ENCODE data around the gene LILRB1. TPM values are rescaled to one million over a fixed set of nuclear protein-coding genes. Genes with fewer than 3 reads are reported as not detected.

The LILRB1 gene
- not detected in 2 replicates for total RNA-seq (ENCODE audit: low replicate concordance)

DNA sequence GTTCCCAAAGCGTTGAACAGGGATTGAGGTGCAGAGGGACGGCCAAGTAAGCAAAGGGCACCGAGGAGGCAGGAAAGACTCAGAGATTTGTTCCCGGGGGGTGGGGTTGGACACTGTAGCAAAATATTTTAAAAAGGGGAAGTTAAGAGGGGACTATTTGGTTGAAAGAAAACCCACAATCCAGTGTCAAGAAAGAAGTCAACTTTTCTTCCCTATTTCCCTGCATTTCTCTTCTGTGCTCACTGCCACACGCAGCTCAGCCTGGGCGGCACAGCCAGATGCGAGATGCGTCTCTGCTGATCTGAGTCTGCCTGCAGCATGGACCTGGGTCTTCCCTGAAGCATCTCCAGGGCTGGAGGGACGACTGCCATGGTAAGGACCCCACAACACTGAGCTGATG, at the start of gene LILRB1:
TSS of gene LILRB1 (plus strand) at position 223 of the 400 bp plus-strand sequence. CDS start 590 bp downstream, outside the sequence.

DNA sequence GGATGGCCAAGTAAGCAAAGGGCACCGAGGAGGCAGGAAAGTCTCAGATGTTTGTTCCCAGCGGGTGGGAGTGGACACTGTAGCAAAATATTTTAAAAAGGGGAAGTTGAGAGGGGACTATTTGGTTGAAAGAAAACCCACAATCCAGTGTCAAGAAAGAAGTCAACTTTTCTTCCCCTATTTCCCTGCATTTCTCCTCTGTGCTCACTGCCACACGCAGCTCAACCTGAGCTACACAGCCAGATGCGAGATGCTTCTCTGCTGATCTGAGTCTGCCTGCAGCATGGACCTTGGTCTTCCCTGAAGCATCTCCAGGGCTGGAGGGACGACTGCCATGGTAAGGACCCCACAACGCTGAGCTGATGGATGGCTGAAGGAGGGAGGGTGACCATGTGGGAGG, 36.8 kb upstream of the LILRB1 start, which contains the start of gene LILRA1:
TSS of gene LILRA1 (plus strand) at position 188 of the 400 bp plus-strand sequence. CDS start 613 bp downstream, outside the sequence.

DNA sequence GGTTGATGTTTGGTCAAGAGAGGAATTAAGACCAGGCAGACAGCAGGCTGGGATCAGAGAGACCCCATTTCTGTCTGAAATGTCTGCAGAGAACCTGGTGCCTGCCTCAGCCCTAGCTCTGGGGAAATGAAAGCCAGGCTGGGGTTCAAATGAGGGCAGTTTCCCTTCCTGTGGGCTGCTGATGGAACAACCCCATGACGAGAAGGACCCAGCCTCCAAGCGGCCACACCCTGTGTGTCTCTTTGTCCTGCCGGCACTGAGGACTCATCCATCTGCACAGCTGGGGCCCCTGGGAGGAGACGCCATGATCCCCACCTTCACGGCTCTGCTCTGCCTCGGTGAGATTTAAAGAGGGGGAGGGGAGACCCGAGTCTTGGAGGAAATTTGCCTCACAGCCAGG, 32.4 kb downstream of the LILRB1 start, which contains the start of gene LILRB4:
TSS of gene LILRB4 (plus strand) at position 256 of the 400 bp plus-strand sequence. CDS start at position 305, 49 bp downstream.

Other genes starting within 250 kb of the LILRB1 start
- gene TTYH1, start 215.0 kb upstream of the LILRB1 start, total RNA-seq (ENCODE audit: low replicate concordance), result not detected in 2 replicates
- 36.5 and 53.7 TPM in 2 replicates for gene LENG8, start 181.3 kb upstream of the LILRB1 start, total RNA-seq (ENCODE audit: low replicate concordance)
- gene LENG9, start 166.7 kb upstream of the LILRB1 start, total RNA-seq (ENCODE audit: low replicate concordance), result 5.4 and 14.1 TPM in 2 replicates
- 2.9 and 41.0 TPM in 2 replicates for gene CDC42EP5, start 157.2 kb upstream of the LILRB1 start, total RNA-seq (ENCODE audit: low replicate concordance)
- gene LAIR2, start 127.7 kb upstream of the LILRB1 start, total RNA-seq (ENCODE audit: low replicate concordance), result not detected in 2 replicates
- gene LILRA2, start 56.7 kb upstream of the LILRB1 start, total RNA-seq (ENCODE audit: low replicate concordance), result not detected in 2 replicates
- not detected in 2 replicates for gene LILRA1, start 36.9 kb upstream of the LILRB1 start, total RNA-seq (ENCODE audit: low replicate concordance)
- not detected in 2 replicates for gene LILRB4, start 32.5 kb downstream of the LILRB1 start, total RNA-seq (ENCODE audit: low replicate concordance)
- not detected in 2 replicates for gene KIR3DL3, start 94.0 kb downstream of the LILRB1 start, total RNA-seq (ENCODE audit: low replicate concordance)
- not detected in 2 replicates for gene KIR2DL3, start 108.0 kb downstream of the LILRB1 start, total RNA-seq (ENCODE audit: low replicate concordance)
- not detected in 2 replicates for gene KIR2DL1, start 139.3 kb downstream of the LILRB1 start, total RNA-seq (ENCODE audit: low replicate concordance)
- not detected in 2 replicates for gene KIR2DL4, start 173.1 kb downstream of the LILRB1 start, total RNA-seq (ENCODE audit: low replicate concordance)
- gene KIR3DL1, start 186.0 kb downstream of the LILRB1 start, total RNA-seq (ENCODE audit: low replicate concordance), result not detected in 2 replicates
- not detected in 2 replicates for gene KIR2DS4, start 202.2 kb downstream of the LILRB1 start, total RNA-seq (ENCODE audit: low replicate concordance)
- not detected in 2 replicates for gene KIR3DL2, start 220.0 kb downstream of the LILRB1 start, total RNA-seq (ENCODE audit: low replicate concordance)
- gene FCAR, start 243.8 kb downstream of the LILRB1 start, total RNA-seq (ENCODE audit: low replicate concordance), result not detected in 2 replicates

All from smooth muscle cell of the coronary artery (primary cell).